HG03103 (cell line): ENCODE results near the gene OTOP1.
"Not testable (repeated sequence)": the region's sequence is repeated elsewhere in the genome, so short reads cannot be mapped to it uniquely, and the experiment has no call there.

Experiments
- ATAC-seq: cut with Tn5 transposase; IDR thresholded peaks from one replicate; pipeline ENCODE4 v1.9.1; 2021; ENCODE audit warnings: low read depth; ENCODE audit not compliant: unreplicated experiment

OTOP1 gene

DNA sequence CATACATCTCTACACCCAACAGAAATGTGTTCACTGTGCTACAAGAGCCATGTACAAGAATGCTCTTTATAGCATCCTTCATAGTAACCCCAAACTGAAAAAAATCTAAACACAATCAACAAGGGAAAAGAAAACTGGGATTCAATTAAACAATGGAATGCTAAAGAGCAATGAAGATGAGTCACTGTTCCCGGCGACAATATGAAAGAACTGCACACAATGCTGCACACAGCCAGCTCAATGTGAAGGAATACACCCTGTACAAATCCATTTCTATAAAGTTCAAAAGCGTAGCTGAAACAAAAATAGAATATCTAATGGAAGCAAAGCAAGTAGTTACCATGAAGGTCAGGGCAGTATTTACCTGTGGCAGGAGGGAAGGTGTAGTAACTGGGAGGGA lies 12.8 kb upstream of the OTOP1 start:
- not testable (repeated sequence) for ATAC-seq

DNA sequence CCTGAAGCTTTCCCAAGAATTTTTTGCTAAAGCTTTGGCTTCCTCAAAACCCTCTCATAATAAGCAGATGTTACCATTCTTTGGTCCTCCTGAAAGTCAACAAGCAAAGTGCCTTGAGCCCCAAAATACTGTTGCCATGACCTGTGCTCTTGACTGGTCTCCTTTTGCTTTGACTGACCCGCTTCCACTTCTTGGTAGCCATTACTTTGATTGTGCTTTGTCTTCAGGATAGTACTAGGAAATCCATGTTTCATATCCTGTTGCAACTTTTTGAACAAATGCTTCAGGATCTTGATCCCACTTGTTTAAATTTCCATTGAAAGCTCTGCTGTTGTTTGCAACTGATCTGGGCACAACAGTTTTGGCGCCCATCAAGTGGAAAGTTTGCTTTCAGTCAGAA lies 6.9 kb upstream of the OTOP1 start:
- no peak for ATAC-seq

DNA sequence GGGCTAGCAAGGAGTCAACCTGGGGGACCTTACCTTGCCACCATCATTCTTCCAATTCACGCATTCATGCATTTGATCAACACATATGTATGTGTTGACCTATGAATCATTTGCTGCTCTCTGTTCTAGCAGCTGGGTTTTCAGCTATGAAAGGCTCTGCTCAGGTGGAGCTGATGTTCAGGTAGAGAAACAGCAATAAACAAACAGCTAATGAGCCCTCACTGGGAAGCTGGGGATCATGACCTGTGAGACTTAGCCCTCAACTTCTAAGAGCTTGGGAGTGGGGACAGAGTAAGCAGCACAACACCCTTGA lies 1.6 kb upstream of the OTOP1 start:
- ATAC-seq = no peak

DNA sequence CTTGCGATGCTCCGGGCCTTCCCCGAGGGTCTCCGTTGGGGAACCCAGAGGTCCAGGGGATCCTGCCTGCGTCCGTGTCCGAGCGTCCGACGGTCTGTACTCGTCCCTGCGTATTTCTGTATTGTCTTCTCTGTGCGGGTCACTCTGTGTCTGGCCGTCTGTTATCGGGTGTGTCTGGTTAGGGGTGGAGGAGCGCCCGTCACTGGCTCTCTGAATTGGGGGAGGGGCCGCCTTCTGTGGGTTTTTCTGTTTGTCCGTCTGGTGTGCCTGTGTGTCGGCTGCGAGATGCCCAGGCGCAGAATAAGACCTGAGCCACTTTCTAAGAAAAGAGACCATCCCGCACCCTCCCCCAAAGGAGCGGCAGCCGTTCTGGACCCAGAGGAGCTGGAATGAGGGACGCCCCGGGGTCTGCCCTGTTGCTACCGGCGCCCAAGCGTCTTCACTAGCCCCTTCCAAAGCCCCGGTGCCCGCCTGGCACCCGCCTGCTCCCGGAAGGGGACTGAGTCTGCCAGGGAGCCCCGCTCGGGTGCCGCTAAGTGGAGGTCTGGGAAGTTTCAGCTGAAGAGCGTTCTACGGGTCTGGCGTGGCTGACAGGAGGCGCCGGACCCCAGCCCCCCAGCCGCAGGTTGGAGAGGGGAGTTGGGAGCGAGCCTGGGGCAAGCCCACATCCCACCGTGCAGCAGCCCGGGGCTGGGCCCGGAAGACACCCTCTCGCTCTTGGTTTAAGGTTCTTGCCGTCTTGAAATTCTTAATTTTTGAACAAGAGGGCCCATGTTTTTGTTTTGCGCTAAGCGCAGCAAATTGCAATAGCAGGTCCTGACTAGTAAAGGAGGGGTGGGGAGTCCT lies 1.0 kb upstream of the OTOP1 start:
- ATAC-seq = no peak

DNA sequence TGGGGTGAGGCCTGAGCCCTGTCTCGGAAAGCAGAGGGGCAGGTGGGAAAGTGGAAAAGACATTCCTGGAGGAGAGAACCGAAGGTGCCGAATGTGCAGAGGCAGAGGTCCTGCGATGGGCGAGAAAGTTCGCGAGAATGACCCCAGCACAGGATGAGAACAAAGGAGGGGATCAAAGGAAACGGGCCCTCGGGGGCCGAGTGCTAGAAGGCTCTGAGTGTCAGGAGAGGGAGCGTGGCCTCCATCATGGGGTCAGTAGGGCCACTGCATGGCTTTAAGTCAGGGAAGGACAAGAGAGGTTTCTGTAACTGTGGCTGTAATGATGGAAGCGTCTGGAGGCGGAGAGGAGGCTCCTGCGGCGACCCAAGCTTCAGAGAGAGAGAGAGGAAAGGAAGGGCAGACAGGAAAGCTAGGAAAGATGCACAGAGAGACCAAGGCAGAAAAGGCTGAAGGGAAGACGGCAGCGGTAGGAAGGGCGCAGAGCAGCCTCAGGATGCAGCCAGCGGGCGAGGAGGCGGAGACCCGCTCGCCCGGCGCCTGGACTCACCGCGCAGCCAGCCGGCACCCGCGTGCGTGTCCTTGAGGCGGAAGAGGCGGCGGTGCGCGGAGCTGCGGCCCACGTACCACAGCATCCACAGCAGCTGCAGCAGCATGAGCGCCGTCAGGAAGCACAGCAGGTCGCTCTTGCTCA lies 669 bp downstream of the OTOP1 start:
- ATAC-seq = no peak

DNA sequence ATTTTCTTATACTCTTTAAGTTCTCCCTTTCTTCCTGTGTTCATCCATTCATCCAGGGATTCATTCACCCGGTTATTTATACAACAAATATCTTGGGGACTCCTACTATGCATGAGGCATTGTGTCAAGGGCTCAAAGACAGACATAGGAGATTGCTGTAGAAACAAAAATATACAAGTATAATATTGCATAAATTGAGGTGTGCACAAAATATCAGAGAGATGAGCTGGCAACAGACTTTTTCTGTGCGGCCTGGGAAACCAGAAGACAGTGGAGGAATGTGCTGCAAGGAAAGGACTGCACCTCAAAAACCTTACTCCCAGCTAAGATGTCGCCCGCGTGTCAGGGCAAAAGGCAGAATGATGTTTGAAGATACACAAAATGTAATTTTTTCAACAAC lies 9.6 kb downstream of the OTOP1 start:
- no peak for ATAC-seq

DNA sequence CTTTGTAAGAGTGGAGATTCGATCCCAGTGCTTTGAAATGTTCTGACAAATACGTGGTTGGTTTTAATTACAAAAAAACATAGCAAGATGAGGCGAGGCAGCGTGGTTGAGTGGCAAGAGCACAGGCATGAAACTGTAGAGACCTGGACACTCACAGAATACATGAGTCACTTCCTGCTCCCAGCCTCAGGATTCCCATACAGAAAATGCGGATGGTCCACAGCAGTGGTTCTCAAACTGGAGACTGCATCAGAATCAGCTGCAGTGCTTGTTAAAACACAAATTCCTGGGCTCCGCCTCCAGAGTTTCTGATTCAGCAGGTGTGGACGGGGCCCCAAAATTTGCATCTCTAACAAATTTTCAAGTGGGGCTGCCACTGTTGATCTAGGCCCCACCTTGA lies 10.1 kb downstream of the OTOP1 start:
- ATAC-seq = no peak

DNA sequence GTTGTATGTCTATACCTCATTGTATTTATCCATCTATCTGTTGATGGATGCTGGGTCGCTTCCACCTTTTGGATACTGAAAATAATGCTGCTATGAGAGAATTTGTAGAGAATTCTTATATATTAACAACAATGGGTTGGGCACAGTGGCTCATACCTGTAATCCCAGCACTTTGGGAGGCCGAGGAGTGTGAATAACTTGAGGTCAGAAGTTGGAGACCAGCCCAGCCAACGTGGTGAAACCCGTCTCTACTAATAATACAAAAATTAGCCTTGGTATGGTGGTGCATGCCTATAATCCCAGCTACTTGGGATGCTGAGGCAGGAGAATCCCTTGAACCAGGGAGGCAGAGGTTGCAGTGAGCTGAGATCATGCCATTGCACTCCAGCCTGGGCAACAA lies 13.1 kb downstream of the OTOP1 start:
- not testable (repeated sequence) for ATAC-seq

DNA sequence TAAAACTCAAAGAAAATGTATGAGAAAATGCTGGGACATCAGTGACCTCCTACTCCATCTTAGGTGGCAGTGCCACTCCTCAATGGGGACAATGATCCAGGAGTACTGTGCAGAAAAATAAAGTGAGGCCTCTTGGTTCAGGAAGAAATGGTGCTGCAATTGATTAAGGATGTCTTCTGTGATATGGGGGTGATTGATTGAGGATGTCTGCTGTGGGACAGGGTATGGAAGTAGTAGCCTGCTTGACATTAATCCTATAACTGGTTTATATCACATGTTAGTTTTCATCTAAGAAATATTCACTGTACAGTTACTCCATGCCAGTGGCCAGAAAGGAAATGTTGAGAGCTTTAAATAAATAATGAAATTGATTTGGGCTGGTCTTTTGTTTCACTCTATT lies 20.5 kb downstream of the OTOP1 start:
- no peak for ATAC-seq

DNA sequence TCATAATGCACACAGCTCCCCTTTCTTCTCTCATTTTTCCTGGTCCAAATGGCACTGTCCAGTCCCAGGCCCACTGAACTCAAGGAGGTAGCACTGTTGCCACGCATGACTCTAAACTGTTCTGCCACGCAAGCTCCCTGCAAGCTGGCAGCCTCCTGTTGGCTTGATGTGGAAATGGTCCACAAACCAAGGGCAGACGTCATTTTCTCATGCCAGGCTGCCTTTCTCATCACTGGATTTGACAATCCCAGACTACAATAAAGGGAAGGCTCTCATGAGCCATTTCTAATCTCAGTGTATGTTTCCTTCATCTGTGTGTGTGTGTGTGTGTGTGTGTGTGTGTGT lies 22.4 kb downstream of the OTOP1 start:
- no peak for ATAC-seq

DNA sequence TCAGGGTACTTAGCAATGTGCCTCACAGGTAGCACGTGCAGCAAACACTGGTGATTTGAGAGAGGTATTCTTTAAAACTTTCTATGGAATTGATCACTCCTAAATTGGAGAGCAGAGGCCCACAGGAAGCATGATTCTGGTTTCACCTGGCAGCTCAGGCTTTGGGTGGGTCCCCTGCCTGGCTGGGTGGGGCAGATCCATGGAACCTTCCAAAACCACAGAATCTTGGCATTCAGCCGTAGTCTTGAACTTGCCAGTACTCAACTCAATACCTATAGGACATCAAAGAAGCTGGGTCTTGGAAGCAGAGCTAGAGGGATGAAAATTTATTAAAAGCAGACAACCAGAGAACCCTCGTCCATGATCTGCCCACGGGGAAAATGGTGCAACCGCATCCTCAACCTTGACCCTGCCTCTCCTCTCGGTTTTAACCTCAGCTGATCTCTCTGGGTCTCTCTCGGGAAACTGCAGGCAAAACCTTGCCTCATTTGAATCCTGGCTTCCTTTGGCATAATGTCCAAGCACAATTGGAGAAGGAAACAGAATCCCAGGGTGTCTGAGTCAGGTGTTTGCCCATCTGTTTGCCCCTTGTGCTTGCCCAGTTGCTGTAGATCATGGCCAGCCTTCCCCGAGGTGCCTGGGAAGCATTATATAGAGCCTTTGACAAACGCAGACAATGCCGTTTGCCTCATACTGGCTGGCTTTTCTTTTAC lies 22.9 kb downstream of the OTOP1 start:
- no peak for ATAC-seq

DNA sequence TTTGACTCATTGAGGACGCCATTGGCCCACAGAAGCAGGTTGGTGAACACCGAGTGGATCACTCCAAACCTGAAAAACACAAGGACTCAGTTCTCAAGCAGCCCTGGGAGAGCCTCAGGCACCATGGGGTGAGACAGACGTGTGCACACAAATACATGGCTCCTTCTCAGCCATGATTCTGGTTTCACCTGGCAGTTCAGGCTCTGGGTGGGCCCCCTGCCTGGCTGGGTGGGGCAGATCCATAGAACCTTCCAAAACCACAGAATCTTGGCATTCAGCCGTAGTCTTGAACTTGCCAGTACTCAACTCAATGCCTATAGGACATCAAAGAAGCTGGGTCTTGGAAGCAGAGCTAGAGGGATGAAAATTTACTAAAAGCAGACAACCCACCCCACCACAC lies 24.2 kb downstream of the OTOP1 start:
- no peak for ATAC-seq

DNA sequence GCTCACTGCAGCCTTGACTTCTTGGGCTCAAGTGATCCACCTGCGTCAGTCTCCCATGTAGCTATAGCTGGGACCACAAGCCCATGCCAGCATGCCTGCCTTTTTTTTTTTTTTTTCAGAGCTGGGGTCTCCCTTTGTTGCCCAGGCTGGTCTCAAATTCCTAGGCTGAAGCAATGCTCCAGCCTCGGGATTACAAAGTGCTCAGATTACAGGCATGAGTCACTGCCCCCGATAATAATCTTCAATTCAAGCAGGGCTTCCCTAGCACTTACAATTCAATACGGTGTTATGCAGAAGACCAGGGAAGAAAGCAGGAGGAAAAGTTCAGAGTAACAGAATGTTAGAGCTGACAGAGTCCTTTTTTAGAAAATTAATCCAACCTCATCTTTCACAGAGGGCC lies 26.1 kb downstream of the OTOP1 start:
- ATAC-seq = no peak

DNA sequence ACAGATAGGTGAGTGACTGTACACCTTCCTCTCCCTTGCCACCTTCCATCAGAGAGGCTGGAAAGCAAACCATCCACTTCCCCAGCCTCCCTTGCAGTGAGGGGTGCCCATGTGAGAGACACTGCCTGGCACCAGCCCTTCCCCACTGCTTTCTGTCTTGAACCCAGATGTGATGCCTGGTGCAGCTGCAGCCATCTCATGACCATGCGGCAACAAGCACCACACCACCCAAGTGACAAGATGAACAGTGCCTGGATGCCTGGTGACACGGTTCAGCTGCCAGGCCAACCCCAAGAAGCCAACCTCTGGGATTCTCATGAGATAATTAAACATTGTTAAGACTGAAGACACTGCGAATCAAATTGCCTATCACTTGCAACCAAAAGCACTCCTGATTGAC lies 31.4 kb downstream of the OTOP1 start:
- no peak for ATAC-seq

DNA sequence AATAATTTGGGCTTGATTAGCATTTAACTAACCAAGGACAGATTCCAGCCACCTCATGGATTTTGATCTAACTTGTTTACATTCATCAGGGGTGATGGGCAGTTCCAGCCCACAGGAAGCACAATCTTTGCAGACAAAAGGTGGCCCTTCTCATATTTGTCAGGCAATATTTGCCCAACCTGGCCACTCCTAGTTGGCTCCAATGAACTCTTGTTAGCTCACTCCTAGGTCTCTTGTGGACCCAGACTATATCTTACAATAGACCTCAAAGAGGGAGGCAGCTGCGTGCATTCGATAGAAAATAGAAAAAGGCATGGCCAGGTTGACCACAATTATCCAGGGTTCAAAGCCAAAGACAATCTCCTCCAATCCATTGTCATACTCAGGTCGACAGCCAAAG lies 38.2 kb downstream of the OTOP1 start:
- not testable (repeated sequence) for ATAC-seq

DNA sequence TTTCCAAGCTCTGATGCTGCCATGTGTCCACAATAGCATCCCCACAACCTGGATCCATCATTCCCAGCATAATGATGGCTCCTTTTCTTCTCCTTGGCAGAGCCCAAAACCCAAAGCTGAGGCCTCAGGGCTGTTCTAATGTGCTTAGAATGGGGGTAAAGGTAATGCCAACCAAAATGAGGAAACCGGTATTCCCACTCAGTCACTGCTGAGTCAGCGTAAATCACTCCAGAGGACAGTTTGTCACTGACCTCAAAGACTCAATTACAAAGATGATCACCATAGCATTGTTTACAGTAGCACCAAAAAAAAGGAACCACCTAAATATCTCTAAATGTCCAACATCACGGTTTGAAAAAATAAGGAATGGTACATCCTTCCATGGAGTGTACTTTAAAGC lies 41.2 kb downstream of the OTOP1 start:
- ATAC-seq = no peak

DNA sequence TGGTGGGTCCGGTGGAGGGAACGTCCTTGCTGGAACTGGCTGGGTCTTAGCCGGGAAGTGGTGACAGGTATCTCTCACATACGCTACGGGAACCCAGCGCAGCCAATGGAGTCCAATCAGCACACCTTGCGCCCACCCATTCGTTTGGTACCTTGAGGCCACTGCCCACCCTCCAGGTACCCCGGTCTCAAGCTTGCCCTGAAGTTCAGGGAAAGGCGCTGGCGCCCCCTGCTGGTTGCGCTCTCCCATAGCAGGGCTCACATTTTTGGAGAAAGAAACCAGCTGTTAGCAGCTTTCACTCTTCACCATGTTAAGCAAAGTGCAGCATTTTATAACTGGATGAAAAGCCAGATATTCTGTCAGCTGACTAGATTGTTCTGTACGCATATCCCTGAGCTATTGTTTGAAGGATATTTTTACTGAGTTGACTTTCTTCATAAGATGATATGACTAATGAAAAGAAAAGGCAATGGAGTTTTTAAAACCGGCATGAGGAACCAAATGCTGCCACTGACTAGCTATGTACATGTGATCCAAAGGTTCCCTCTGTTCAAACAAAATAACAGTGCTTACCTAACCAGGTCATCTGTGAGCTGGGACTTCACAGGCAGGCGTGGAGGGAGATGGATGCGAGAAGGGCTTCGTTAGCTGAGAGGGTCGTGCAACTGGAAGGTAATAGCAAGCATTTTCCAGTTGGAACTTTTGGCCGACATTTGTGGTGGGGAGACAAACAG lies 43.7 kb downstream of the OTOP1 start:
- ATAC-seq = no peak

DNA sequence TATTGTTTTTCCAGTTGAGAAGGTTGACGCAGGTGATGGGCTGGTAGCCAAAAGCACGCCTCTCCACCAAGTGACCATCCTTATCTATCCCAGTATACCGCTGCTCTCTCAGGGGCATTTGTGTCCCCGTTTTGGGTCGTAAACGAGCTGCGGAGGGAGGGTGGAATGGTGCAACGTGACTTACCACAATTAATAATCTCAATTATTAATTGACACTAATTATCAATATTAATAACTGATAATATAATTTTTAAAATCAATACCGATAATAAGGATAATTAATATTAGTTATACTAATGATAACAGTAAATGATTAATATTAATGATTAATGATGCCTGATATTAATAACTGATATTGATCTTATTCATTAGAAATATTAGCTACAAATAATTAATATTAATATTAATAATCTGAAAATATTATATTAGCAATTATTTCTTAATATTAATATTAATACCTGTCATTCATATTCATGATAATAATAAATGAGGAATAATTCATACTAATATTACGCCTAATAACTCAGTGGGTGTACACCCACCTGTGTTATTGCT lies 56.1 kb downstream of the OTOP1 start:
- no peak for ATAC-seq

DNA sequence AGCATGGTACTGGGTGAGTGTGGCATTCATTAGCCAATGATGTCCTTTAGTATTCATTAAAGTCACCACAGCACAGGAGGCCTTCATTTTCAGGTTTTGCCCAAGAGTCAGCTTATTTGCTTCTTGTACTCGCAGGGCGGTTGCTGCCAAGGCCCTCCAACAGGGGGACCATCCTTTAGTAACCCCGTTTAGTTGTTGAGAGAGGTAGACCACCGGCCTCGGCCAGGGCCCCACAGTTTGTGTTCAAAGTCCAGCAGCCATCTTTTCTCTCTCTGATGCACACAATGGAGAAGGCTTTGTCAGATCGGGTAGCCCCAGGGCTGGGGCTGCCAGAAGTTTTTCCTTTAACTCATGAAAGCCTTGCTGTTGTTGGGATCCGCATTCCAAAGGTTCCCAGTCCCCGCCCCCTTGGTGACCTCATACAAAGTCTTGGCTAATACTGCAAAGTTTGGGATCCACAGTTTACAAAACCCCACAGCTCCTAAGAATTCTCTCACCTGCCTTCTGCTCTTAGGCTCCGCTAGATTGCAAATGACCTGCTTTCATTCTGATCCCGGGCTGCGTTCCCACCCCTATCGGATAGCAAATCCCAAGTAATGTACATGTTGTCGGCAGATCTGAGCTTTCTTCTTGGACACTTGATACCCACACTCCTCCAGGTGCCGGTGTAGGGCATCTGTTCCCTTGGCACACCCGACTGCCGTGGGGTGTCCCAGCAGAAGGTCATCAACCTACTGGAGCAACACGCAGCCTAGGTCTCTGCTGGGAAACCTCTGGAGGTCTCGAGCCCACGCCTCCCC lies 58.5 kb downstream of the OTOP1 start:
- ATAC-seq = not testable (repeated sequence)

DNA sequence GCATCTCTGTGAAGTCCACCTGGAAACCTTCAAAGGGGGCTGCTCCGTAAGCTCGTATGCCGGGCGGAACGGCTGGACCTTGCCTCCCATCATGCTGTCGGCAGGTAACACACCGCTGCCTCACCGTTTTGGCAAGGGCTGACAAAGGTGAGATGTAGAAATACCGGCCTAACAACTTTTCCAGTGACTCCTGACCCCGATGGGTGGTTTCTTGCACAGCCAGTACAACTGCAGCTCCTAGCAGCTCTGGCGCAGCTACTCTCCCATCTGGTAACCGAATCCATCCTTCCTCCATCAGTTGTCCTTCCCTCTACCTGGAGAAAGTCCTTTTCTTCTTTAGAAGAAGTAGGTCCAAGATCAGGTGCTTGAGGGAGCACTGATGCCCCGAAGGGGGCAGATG lies 59.7 kb downstream of the OTOP1 start:
- ATAC-seq = not testable (repeated sequence)
